H9 (cell line): ENCODE measurements around the gene SMG7. TPM values are rescaled to one million over a fixed set of nuclear protein-coding genes. Genes with fewer than 3 reads are reported as not detected.

Experiments
- DNase-seq: peaks from one replicate; pipeline ENCODE4 v3.0.0-alpha.2; 2017
- H2AFZ ChIP-seq: one replicate; pipeline ENCODE4 v1.6.1; 2013; ENCODE audit warnings: mild to moderate bottlenecking, low read length, control low read depth, moderate library complexity
- H2AK5ac ChIP-seq: 2 replicates; pipeline ENCODE4 v1.6.1; 2013; ENCODE audit warnings: low read length, control low read depth, mixed read lengths; ENCODE audit not compliant: insufficient read length
- H2BK120ac ChIP-seq: one replicate; pipeline ENCODE4 v1.6.1; 2013; ENCODE audit warnings: low read depth, mild to moderate bottlenecking, low read length, control low read depth, inconsistent platforms; ENCODE audit not compliant: poor library complexity, severe bottlenecking
- H2BK12ac ChIP-seq: 2 replicates; pipeline ENCODE4 v1.6.1; 2013; ENCODE audit warnings: low read length, control low read depth, mixed read lengths, low read depth; ENCODE audit not compliant: insufficient read length
- H2BK15ac ChIP-seq: 2 replicates; pipeline ENCODE4 v1.6.1; 2013; ENCODE audit warnings: low read depth, low read length, control low read depth
- H2BK20ac ChIP-seq: one replicate; pipeline ENCODE4 v1.6.1; 2013; ENCODE audit warnings: low read depth, mild to moderate bottlenecking, low read length, control low read depth, inconsistent platforms; ENCODE audit not compliant: poor library complexity, severe bottlenecking
- H2BK5ac ChIP-seq: 2 replicates; pipeline ENCODE4 v1.6.1; 2013; ENCODE audit warnings: low read length, control low read depth, mixed read lengths; ENCODE audit not compliant: insufficient read length
- H3K14ac ChIP-seq: 2 replicates; pipeline ENCODE4 v1.6.1; 2013; ENCODE audit warnings: low read length, control low read depth; ENCODE audit not compliant: insufficient read depth
- H3K18ac ChIP-seq: 2 replicates; pipeline ENCODE4 v1.6.1; 2013; ENCODE audit warnings: low read depth, mild to moderate bottlenecking, mixed read lengths, low read length, control low read depth; ENCODE audit not compliant: insufficient read length
- H3K23ac ChIP-seq: 2 replicates; pipeline ENCODE4 v1.6.1; 2013; ENCODE audit warnings: low read length, control low read depth, mixed read lengths, low read depth; ENCODE audit not compliant: insufficient read length
- H3K23me2 ChIP-seq: 2 replicates; pipeline ENCODE4 v1.6.1; 2013; ENCODE audit warnings: low read depth, mild to moderate bottlenecking, mixed read lengths, low read length, control low read depth; ENCODE audit not compliant: insufficient read length, poor library complexity, severe bottlenecking
- H3K27ac ChIP-seq: 2 replicates; pipeline ENCODE4 v1.5.1; 2013; ENCODE audit warnings: low read length, control low read depth, mixed read lengths, low read depth; ENCODE audit not compliant: insufficient read length
- H3K27me3 ChIP-seq: 2 replicates; pipeline ENCODE4 v1.6.1; 2013; ENCODE audit warnings: low read length, control low read depth, inconsistent platforms; ENCODE audit not compliant: insufficient read depth
- H3K4ac ChIP-seq: 2 replicates; pipeline ENCODE4 v1.6.1; 2013; ENCODE audit warnings: low read depth, mild to moderate bottlenecking, control low read depth, inconsistent platforms, low read length, moderate library complexity
- H3K4me1 ChIP-seq: 2 replicates; pipeline ENCODE4 v1.6.1; 2013; ENCODE audit warnings: low read length, control low read depth, inconsistent platforms; ENCODE audit not compliant: insufficient read depth
- H3K4me2 ChIP-seq: 2 replicates; pipeline ENCODE4 v1.6.1; 2013; ENCODE audit warnings: low read length, control low read depth, mixed read lengths; ENCODE audit not compliant: insufficient read length, insufficient read depth
- H3K56ac ChIP-seq: 2 replicates; pipeline ENCODE4 v1.6.1; 2013; ENCODE audit warnings: low read depth, mild to moderate bottlenecking, mixed read lengths, low read length, control low read depth; ENCODE audit not compliant: insufficient read length
- H3K79me1 ChIP-seq: 2 replicates; pipeline ENCODE4 v1.6.1; 2013; ENCODE audit warnings: low read depth, mild to moderate bottlenecking, moderate library complexity, low read length, control low read depth, inconsistent platforms; ENCODE audit not compliant: insufficient read depth, poor library complexity, severe bottlenecking
- H3K79me2 ChIP-seq: 2 replicates; pipeline ENCODE4 v1.6.1; 2013; ENCODE audit warnings: low read length, control low read depth, inconsistent platforms; ENCODE audit not compliant: insufficient read depth
- H3K9ac ChIP-seq: 2 replicates; pipeline ENCODE4 v1.6.1; 2013; ENCODE audit warnings: low read length, control low read depth, mixed read lengths; ENCODE audit not compliant: insufficient read length; ENCODE audit errors: extremely low read depth
- H3K9me3 ChIP-seq: one replicate; pipeline ENCODE4 v1.6.1; 2013; ENCODE audit warnings: low read depth, low read length, inconsistent platforms; ENCODE audit not compliant: control insufficient read depth
- H3T11ph ChIP-seq: one replicate; pipeline ENCODE4 v1.6.1; 2013; ENCODE audit warnings: mild to moderate bottlenecking, low read length, control low read depth, inconsistent platforms
- H4K20me1 ChIP-seq: one replicate; pipeline ENCODE4 v1.6.1; 2013; ENCODE audit not compliant: control insufficient read depth, insufficient read length, insufficient read depth
- H4K5ac ChIP-seq: 2 replicates; pipeline ENCODE4 v1.6.1; 2013; ENCODE audit warnings: low read depth, mild to moderate bottlenecking, mixed read lengths, low read length, control low read depth; ENCODE audit not compliant: insufficient read length
- H4K8ac ChIP-seq: replicated peaks from 2 replicates; pipeline ENCODE4 v1.6.1; 2013; ENCODE audit warnings: low read length, control low read depth, mixed read lengths, low read depth; ENCODE audit not compliant: insufficient read length
- H4K91ac ChIP-seq: 2 replicates; pipeline ENCODE4 v1.6.1; 2013; ENCODE audit warnings: low read depth, mild to moderate bottlenecking, moderate library complexity, mixed read lengths, low read length, control low read depth; ENCODE audit not compliant: insufficient read length
- H3K27ac Mint-ChIP-seq, 3 experiments: 2 replicates in 2 of 3; 3 replicates in 1 of 3; pipeline ENCODE4 v1.8.0; 2020 to 2021; ENCODE audit warnings: mixed read lengths in 3 of 3, mild to moderate bottlenecking in 1 of 3, moderate library complexity in 1 of 3
- H3K27me3 Mint-ChIP-seq: 2 replicates; pipeline ENCODE4 v1.8.0; 2021; ENCODE audit warnings: low read depth, mild to moderate bottlenecking, moderate library complexity, mixed read lengths
- H3K36me3 Mint-ChIP-seq, 3 experiments: 2 replicates in 2 of 3; 3 replicates in 1 of 3; pipeline ENCODE4 v1.8.0; 2020 to 2021; ENCODE audit warnings: low read depth in 3 of 3, mixed read lengths in 3 of 3; ENCODE audit not compliant: insufficient read depth in 1 of 3
- H3K4me1 Mint-ChIP-seq, 2 experiments: 2 replicates each; pipeline ENCODE4 v1.8.0; 2020; ENCODE audit warnings: mixed read lengths in 2 of 2
- H3K4me3 Mint-ChIP-seq, 2 experiments: 2 replicates in 1 of 2; 3 replicates in 1 of 2; pipeline ENCODE4 v1.8.0; 2020 to 2021; ENCODE audit warnings: mild to moderate bottlenecking in 2 of 2, mixed read lengths in 2 of 2, moderate library complexity in 1 of 2
- H3K9me3 Mint-ChIP-seq, 2 experiments: 2 replicates in 1 of 2; 3 replicates in 1 of 2; pipeline ENCODE4 v1.8.0; 2020; ENCODE audit warnings: mild to moderate bottlenecking in 2 of 2, mixed read lengths in 2 of 2, moderate library complexity in 1 of 2
- WGBS: extraction: QIAGEN DNeasy Blood & Tissue Kit; methylation state at CpG from one replicate; pipeline ENCODE4 v1.1.7; 2013; ENCODE audit warnings: missing lambda C conversion rate, low lambda C conversion rate, mixed read lengths; ENCODE audit not compliant: insufficient read length; ENCODE audit errors: extremely low coverage; 5-methylcytosine and 5-hydroxymethylcytosine counted together
- total RNA-seq: library from RNA; stranded (reverse); gene quantifications from 2 replicates; pipeline ENCODE4 v1.2.1, GENCODE V29; 2021
- TF ChIP-seq, protein P1 (sequence below): fragments of 200-600 bp; sonication (generic); conservative IDR thresholded peaks from 3 replicates; pipeline ENCODE4 v1.8.0; 2021; ENCODE audit warnings: antibody characterized with exemption, mild to moderate bottlenecking

SMG7 gene
- total RNA-seq, 1 experiment from 2014 or later: 77.0 TPM

DNA sequence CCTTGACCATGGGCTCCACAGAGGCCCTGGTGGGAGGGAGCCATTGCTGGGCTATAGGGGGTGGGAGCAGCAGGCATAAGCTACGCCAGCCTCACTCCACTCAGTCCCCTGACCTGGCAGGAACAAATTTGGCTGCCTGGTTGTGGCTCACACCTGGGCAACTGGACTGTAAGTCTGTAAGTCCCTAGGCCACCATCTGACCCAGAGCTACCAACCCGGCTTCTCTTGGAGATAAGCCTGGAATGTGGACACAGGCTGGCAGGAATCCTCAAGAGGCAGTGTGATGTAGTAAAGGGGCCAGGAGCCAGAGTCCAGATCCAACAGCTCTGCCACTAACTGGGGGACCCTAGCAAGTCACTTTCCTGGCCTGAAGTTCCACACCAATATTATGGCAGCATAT is 106.6 kb downstream of the SMG7 start:
- H3K9me3 Mint-ChIP-seq: no peaks in the 10 kb centered on the region; a peak in 1 of 5 replicates
- Histone ChIP-seq H2BK20ac (no peak overlapping the region), H3T11ph (no peak overlapping the region), H4K5ac (no peak overlapping the region), H2BK12ac (no peak overlapping the region), H3K18ac (no peak overlapping the region), H3K4me1 (no peaks in the 10 kb centered on the region; the same call in 1 of the 2 replicates), H3K14ac (no peak overlapping the region), H3K9me3 (no peaks in the 10 kb centered on the region), H3K4ac (no peak overlapping the region), H3K79me1 (no peaks in the 10 kb centered on the region), H2AK5ac (no peak overlapping the region), H3K27me3 (no peaks in the 10 kb centered on the region), H4K8ac (no peak overlapping the region), H2BK120ac (no peak overlapping the region), H3K9ac (no peak overlapping the region), H4K20me1 (no peaks in the 10 kb centered on the region), H3K79me2 (no peaks in the 10 kb centered on the region), H2BK15ac (no peak overlapping the region), H3K23me2 (no peaks in the 10 kb centered on the region), H3K23ac (no peak overlapping the region), H3K4me2 (no peak overlapping the region), H2AFZ (no peak overlapping the region), H3K56ac (no peak overlapping the region), H3K27ac (no peak overlapping the region), H2BK5ac (no peak overlapping the region), H4K91ac (no peak overlapping the region)
- no peaks in the 10 kb centered on the region; the same call in 1 of the 2 replicates for H3K27me3 Mint-ChIP-seq
- H3K36me3 Mint-ChIP-seq: no peaks in the 10 kb centered on the region
- no peak overlapping the region for H3K4me3 Mint-ChIP-seq
- TF ChIP-seq, protein P1, sequence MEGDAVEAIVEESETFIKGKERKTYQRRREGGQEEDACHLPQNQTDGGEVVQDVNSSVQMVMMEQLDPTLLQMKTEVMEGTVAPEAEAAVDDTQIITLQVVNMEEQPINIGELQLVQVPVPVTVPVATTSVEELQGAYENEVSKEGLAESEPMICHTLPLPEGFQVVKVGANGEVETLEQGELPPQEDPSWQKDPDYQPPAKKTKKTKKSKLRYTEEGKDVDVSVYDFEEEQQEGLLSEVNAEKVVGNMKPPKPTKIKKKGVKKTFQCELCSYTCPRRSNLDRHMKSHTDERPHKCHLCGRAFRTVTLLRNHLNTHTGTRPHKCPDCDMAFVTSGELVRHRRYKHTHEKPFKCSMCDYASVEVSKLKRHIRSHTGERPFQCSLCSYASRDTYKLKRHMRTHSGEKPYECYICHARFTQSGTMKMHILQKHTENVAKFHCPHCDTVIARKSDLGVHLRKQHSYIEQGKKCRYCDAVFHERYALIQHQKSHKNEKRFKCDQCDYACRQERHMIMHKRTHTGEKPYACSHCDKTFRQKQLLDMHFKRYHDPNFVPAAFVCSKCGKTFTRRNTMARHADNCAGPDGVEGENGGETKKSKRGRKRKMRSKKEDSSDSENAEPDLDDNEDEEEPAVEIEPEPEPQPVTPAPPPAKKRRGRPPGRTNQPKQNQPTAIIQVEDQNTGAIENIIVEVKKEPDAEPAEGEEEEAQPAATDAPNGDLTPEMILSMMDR: no peak
- peaks cover 7 to 11% of the 10 kb centered on the region in 2 experiments for H3K4me1 Mint-ChIP-seq
- no peak overlapping the region for H3K27ac Mint-ChIP-seq
- no peak for DNase-seq
- whole genome bisulfite sequencing: no CpG with 5 or more reads among the region's 2 CpGs
